AML-193 (cell line): ENCODE results near the gene PRTN3.
A peak's percentile ranks its signal among the peaks of the same experiment; 100 is the strongest.
"Not testable (repeated sequence)": the region's sequence is repeated elsewhere in the genome, so short reads cannot be mapped to it uniquely, and the experiment has no call there.

Source experiments
- DNase-seq, 2 experiments: peaks; one replicate each; lab custom pipeline; 2025; lab: John Stamatoyannopoulos, UW

PRTN3 gene

GRCh38 chr19:845707-846521, 5.1 kb downstream of the PRTN3 start:
- DNase-seq, result no peak

GRCh38 chr19:848386-848921, 7.7 kb downstream of the PRTN3 start:
- DNase-seq, result no peak

GRCh38 chr19:849195-849594, 8.4 kb downstream of the PRTN3 start:
- DNase-seq, result not testable (repeated sequence)

GRCh38 chr19:850221-850978, 9.6 kb downstream of the PRTN3 start:
- DNase-seq, result peak; percentile 75 to 80

GRCh38 chr19:850979-851335, 10.2 kb downstream of the PRTN3 start:
- no peak for DNase-seq

- DNase-seq, result no peak
Measured at GRCh38 chr19:852136-853013, 11.6 kb downstream of the PRTN3 start, which contains the start of gene ELANE. Gene ELANE, plus strand, starts transcription at chr19:852303. Its CDS starts 26 bp downstream, at chr19:852329.

GRCh38 chr19:853014-853585, 12.3 kb downstream of the PRTN3 start:
- DNase-seq, result no peak

- DNase-seq, result not testable (repeated sequence)
Measured at GRCh38 chr19:853614-854220, 12.9 kb downstream of the PRTN3 start.

- no peak for DNase-seq
Measured at GRCh38 chr19:854549-854948, 13.8 kb downstream of the PRTN3 start.

GRCh38 chr19:855142-855541, 14.3 kb downstream of the PRTN3 start:
- DNase-seq, result no peak

GRCh38 chr19:855566-856120, 14.8 kb downstream of the PRTN3 start:
- DNase-seq, result no peak

GRCh38 chr19:858284-858683, 17.5 kb downstream of the PRTN3 start:
- no peak for DNase-seq

GRCh38 chr19:858868-859843, 18.4 kb downstream of the PRTN3 start, which contains the start of gene CFD:
Gene CFD, plus strand, starts transcription at chr19:859664. Its CDS starts 26 bp downstream, at chr19:859690.
- peak; percentile 73 to 77 for DNase-seq

GRCh38 chr19:861141-861755, 20.4 kb downstream of the PRTN3 start:
- DNase-seq, result no peak

- peak in 1 of 2 experiments; percentile 38 for DNase-seq
Measured at GRCh38 chr19:861756-862580, 21.2 kb downstream of the PRTN3 start.

GRCh38 chr19:862581-863314, 21.9 kb downstream of the PRTN3 start:
- peak; percentile 11 to 44 for DNase-seq

GRCh38 chr19:863315-863620, 22.5 kb downstream of the PRTN3 start:
- no peak for DNase-seq
